Activated CD4-positive, alpha-beta T cell treated with anti-CD3 and anti-CD28 coated beads for 36 hours (primary cell): ENCODE data around the gene GORASP1. TPM values are rescaled to one million over a fixed set of nuclear protein-coding genes. Genes with fewer than 3 reads are reported as not detected.
"Not testable (repeated sequence)": the region's sequence is repeated elsewhere in the genome, so short reads cannot be mapped to it uniquely, and the experiment has no call there.

Source experiments
- ATAC-seq: fragments of 200-7000 bp; cut with Tn5 transposase; one replicate; pipeline ENCODE4 v1.10.0; 2021; ENCODE audit warnings: mild to moderate bottlenecking, moderate library complexity
- CTCF ChIA-PET: fragments of 350-600 bp; sonication (Branson Sonifier 250); formaldehyde crosslinking; loops from one replicate; lab custom pipeline; 2021; ENCODE audit warnings: antibody characterized with exemption; lab: Charles Lee
- POLR2A ChIA-PET: fragments of 350-600 bp; sonication (Branson Sonifier 250); formaldehyde crosslinking; loops from one replicate; lab custom pipeline; 2021; ENCODE audit warnings: antibody characterized with exemption, inconsistent platforms; lab: Charles Lee
- DNase-seq: peaks from one replicate; pipeline ENCODE4 v3.0.0-alpha.2; 2020
- H3K27ac Mint-ChIP-seq: one replicate; pipeline ENCODE4 v1.8.0; 2021; ENCODE audit warnings: mixed read lengths
- H3K27me3 Mint-ChIP-seq: one replicate; pipeline ENCODE4 v1.8.0; 2021; ENCODE audit warnings: mixed read lengths
- H3K36me3 Mint-ChIP-seq: one replicate; pipeline ENCODE4 v1.8.0; 2021; ENCODE audit warnings: low read depth, mixed read lengths
- H3K4me1 Mint-ChIP-seq: one replicate; pipeline ENCODE4 v1.8.0; 2021; ENCODE audit warnings: mixed read lengths
- H3K4me3 Mint-ChIP-seq: one replicate; pipeline ENCODE4 v1.8.0; 2021; ENCODE audit warnings: mild to moderate bottlenecking, moderate library complexity, mixed read lengths
- H3K9me3 Mint-ChIP-seq: one replicate; pipeline ENCODE4 v1.8.0; 2021; ENCODE audit warnings: low read depth, mixed read lengths
- intact Hi-C, 2 experiments: fragments of 100-400 bp; cut with DNase I in 1 of 2; cut with micrococcal nuclease in 1 of 2; formaldehyde crosslinking; loops; one replicate each; pipeline versions ENCODE4 v1.14.2 to v1.15.1; 2022 to 2024; cut with DNase I, micrococcal nuclease
- microRNA-seq: library from miRNA; unstranded; fragments of <30 nt; microRNA quantifications from one replicate; pipeline ENCODE4 v1.2.0, GENCODE V29; 2021; ENCODE audit warnings: borderline replicate concordance
- total RNA-seq, 2 experiments: library from RNA; stranded (reverse); gene quantifications; one replicate each; pipeline ENCODE4 v1.2.3, GENCODE V29; 2021

Gene GORASP1
- total RNA-seq, 2 experiments from 2014 or later = 23.0 to 23.8 TPM

GRCh38 chr3:39063143-39063542 lies 44.3 kb downstream of the GORASP1 start:
- no peak for DNase-seq
- CTCF ChIA-PET = interaction anchor here (1.8 kb wide), 1 partner anchor 12 kb away, joined by 4 read pairs; no protein-coding TSS in a partner anchor
- Mint-ChIP-seq H3K36me3 (peaks cover 19% of the 10 kb centered on the region), H3K4me3 (no peak overlapping the region), H3K4me1 (peaks cover 32% of the 10 kb centered on the region), H3K27me3 (no peaks in the 10 kb centered on the region), H3K9me3 (no peaks in the 10 kb centered on the region), H3K27ac (no peak overlapping the region)
- intact Hi-C loops = no loop called here
- POLR2A ChIA-PET = no interaction called here
- peak; percentile 57 for ATAC-seq

- intact Hi-C loops = no loop called here
- Mint-ChIP-seq H3K9me3 (no peaks in the 10 kb centered on the region), H3K36me3 (peaks cover 17% of the 10 kb centered on the region), H3K27me3 (no peaks in the 10 kb centered on the region), H3K4me1 (peaks cover 35% of the 10 kb centered on the region), H3K4me3 (no peak overlapping the region), H3K27ac (peak overlapping the region; percentile 24)
- ChIA-PET POLR2A (no interaction called here), CTCF (interaction anchor here (0.8 to 0.9 kb wide), 2 partner anchors 11 to 13 kb away, joined by 3 to 4 read pairs; no protein-coding TSS in a partner anchor)
- no peak for DNase-seq
- ATAC-seq = no peak
These were observed 45.2 kb downstream of the GORASP1 start for GRCh38 chr3:39062180-39062579.

GRCh38 chr3:39061228-39061627 lies 46.2 kb downstream of the GORASP1 start:
- CTCF ChIA-PET, DNase-seq, intact Hi-C loops, H3K27ac Mint-ChIP-seq, POLR2A ChIA-PET, H3K4me3 Mint-ChIP-seq, ATAC-seq, H3K9me3 Mint-ChIP-seq, H3K27me3 Mint-ChIP-seq: not testable (repeated sequence)
- Mint-ChIP-seq H3K36me3 (peaks cover 19% of the 10 kb centered on the region), H3K4me1 (peaks cover 44% of the 10 kb centered on the region)

- ATAC-seq (no peak), DNase-seq (no peak)
- peaks cover 45% of the 10 kb centered on the region for H3K4me1 Mint-ChIP-seq
- H3K9me3 Mint-ChIP-seq = no peaks in the 10 kb centered on the region
- intact Hi-C loops = no loop called here
- H3K27ac Mint-ChIP-seq = peak overlapping the region; percentile 72
- ChIA-PET POLR2A (interaction anchor here (0.7 kb wide), 1 partner anchor 600 kb away, joined by 3 read pairs; no protein-coding TSS in a partner anchor), CTCF (interaction anchor here (0.6 to 1.2 kb wide), 4 partner anchors 10 to 955 kb away, joined by 3 to 6 read pairs (median 4); no protein-coding TSS in a partner anchor)
- H3K27me3 Mint-ChIP-seq = no peaks in the 10 kb centered on the region
- H3K36me3 Mint-ChIP-seq = peaks cover 15% of the 10 kb centered on the region
- peak overlapping the region; percentile 43 for H3K4me3 Mint-ChIP-seq
These were observed 51.3 kb downstream of the GORASP1 start for GRCh38 chr3:39056151-39056550.

- H3K36me3 Mint-ChIP-seq = peaks cover 10% of the 10 kb centered on the region
- H3K4me3 Mint-ChIP-seq = no peak overlapping the region
- H3K27me3 Mint-ChIP-seq = no peaks in the 10 kb centered on the region
- POLR2A ChIA-PET = no interaction called here
- peaks cover 47% of the 10 kb centered on the region for H3K4me1 Mint-ChIP-seq
- DNase-seq (no peak), ATAC-seq (no peak)
- CTCF ChIA-PET = no interaction called here
- no peak overlapping the region for H3K27ac Mint-ChIP-seq
- H3K9me3 Mint-ChIP-seq = no peaks in the 10 kb centered on the region
- intact Hi-C loops = loop anchor here (2.0 to 5.0 kb wide), 6 partner anchors 125 to 1399 kb away; partner anchors contain the start of genes ACVR2B (in 1 of the 2), EIF1B (in 1 of the 2) and OXSR1 (in 1 of the 2)
These were observed 53.7 kb downstream of the GORASP1 start for GRCh38 chr3:39053696-39054095.

- intact Hi-C loops = loop anchor here (1.0 to 5.0 kb wide), 9 partner anchors 99 to 1400 kb away; partner anchors contain the start of genes ACVR2B (in 1 of the 2), EIF1B (in 1 of the 2), OXSR1 (in 1 of the 2) and RPSA (in 1 of the 2)
- DNase-seq (peak; percentile 25), ATAC-seq (no peak)
- H3K4me1 Mint-ChIP-seq = peaks cover 47% of the 10 kb centered on the region
- H3K4me3 Mint-ChIP-seq = peak overlapping the region; percentile 87
- ChIA-PET POLR2A (no interaction called here), CTCF (interaction anchor here (0.6 kb wide), 1 partner anchor 96 kb away, joined by 3 read pairs; no protein-coding TSS in a partner anchor)
- H3K27ac Mint-ChIP-seq = peak overlapping the region; percentile 97
- no peaks in the 10 kb centered on the region for H3K27me3 Mint-ChIP-seq
- no peaks in the 10 kb centered on the region for H3K9me3 Mint-ChIP-seq
- peaks cover 3% of the 10 kb centered on the region for H3K36me3 Mint-ChIP-seq
These were observed 54.8 kb downstream of the GORASP1 start for GRCh38 chr3:39052583-39052982.

- H3K4me3 Mint-ChIP-seq = peak within 1 kb of the TSS; percentile 87
- no peaks in the 10 kb centered on the region for H3K9me3 Mint-ChIP-seq
- ATAC-seq = peak; percentile 97
- H3K27ac Mint-ChIP-seq = peak within 1 kb of the TSS; percentile 97
- ChIA-PET POLR2A (interaction anchor here (0.6 kb wide), 2 partner anchors 216 to 581 kb away, joined by 3 read pairs; no protein-coding TSS in a partner anchor), CTCF (interaction anchor here (0.6 to 1.8 kb wide), 5 partner anchors 12 to 236 kb away, joined by 3 to 9 read pairs (median 3); no protein-coding TSS in a partner anchor)
- peaks cover 45% of the 10 kb centered on the region for H3K4me1 Mint-ChIP-seq
- intact Hi-C loops = loop anchor here (1.0 to 5.0 kb wide), 10 partner anchors 55 to 1400 kb away; partner anchors contain the start of genes ACVR2B (in 1 of the 2), EIF1B (in 1 of the 2), GORASP1 (in 1 of the 2) and OXSR1 (in 1 of the 2)
- peaks cover under 1% of the 10 kb centered on the region for H3K36me3 Mint-ChIP-seq
- no peaks in the 10 kb centered on the region for H3K27me3 Mint-ChIP-seq
- peak; percentile 96 for DNase-seq
These were observed 55.5 kb downstream of the GORASP1 start, which contains the start of the genes SCN11A and WDR48 for GRCh38 chr3:39051649-39052561. Gene SCN11A (minus strand): TSS chr3:39051944. CDS start chr3:38950362, 101,582 bp downstream. Gene WDR48 (plus strand): TSS chr3:39052016. CDS start chr3:39052026, 10 bp downstream.

GRCh38 chr3:39050029-39050428 lies 57.4 kb downstream of the GORASP1 start:
- no peaks in the 10 kb centered on the region for H3K9me3 Mint-ChIP-seq
- intact Hi-C loops = loop anchor here (2.0 to 5.0 kb wide), 6 partner anchors 57 to 1402 kb away; partner anchors contain the start of genes ACVR2B (in 1 of the 2), EIF1B (in 1 of the 2), GORASP1 (in 1 of the 2) and OXSR1 (in 1 of the 2)

More at GRCh38 chr3:39050029-39050428, 57.4 kb downstream of the GORASP1 start:
- H3K36me3 Mint-ChIP-seq = no peaks in the 10 kb centered on the region
- ATAC-seq (no peak), DNase-seq (no peak)
- POLR2A ChIA-PET = interaction anchor here (0.5 kb wide), 1 partner anchor 381 kb away, joined by 8 read pairs; no protein-coding TSS in a partner anchor
- peaks cover 30% of the 10 kb centered on the region for H3K4me1 Mint-ChIP-seq
- no peak overlapping the region for H3K27ac Mint-ChIP-seq
- H3K27me3 Mint-ChIP-seq = no peaks in the 10 kb centered on the region
- no peak overlapping the region for H3K4me3 Mint-ChIP-seq
- CTCF ChIA-PET = interaction anchor here (1.0 to 1.8 kb wide), 3 partner anchors 9 to 238 kb away, joined by 3 to 9 read pairs (median 4); no protein-coding TSS in a partner anchor

Small RNAs within 50 kb of the gene (microRNA-seq; reads per million reads assigned to microRNA genes)
- not detected for gene MIR6822

Other genes starting within 250 kb of the GORASP1 start
- under 1 TPM; 0.07 to 0.09 TPM for gene SCN11A, start 55.7 kb downstream of the GORASP1 start, total RNA-seq
- gene WDR48, start 55.6 kb downstream of the GORASP1 start, total RNA-seq = 10 to 100 TPM; 33.3 to 36.5 TPM
- 1 to 10 TPM; 1.8 to 2.3 TPM for gene TTC21A, start 53 bp upstream of the GORASP1 start, total RNA-seq
- 10 to 100 TPM; 68.3 to 78.5 TPM for gene CSRNP1, start 46.0 kb upstream of the GORASP1 start, total RNA-seq
- gene XIRP1, start 85.0 kb upstream of the GORASP1 start, total RNA-seq = 1 to 10 TPM; 1.4 to 2.2 TPM
- gene CX3CR1, start 172.4 kb upstream of the GORASP1 start, total RNA-seq = under 1 TPM; 0.14 to 0.16 TPM
- under 1 TPM; 0.75 to 0.77 TPM for gene CCR8, start 222.1 kb upstream of the GORASP1 start, total RNA-seq